K562 (cell line): ENCODE measurements around the gene SAMD4A. TPM values are rescaled to one million over a fixed set of nuclear protein-coding genes. Genes with fewer than 3 reads are reported as not detected.
A peak's percentile ranks its signal among the peaks of the same experiment; 100 is the strongest.

Source experiments
- ATAC-seq: fragments of 200-7000 bp; cut with Tn5 transposase; 3 replicates; pipeline ENCODE4 v1.9.1; 2020; ENCODE audit warnings: moderate library complexity
- BruUV-seq: library from RNA; stranded (reverse); fragments of 400-500 nt; replicated peaks from 2 replicates; lab custom pipeline; 2021; lab: Mats Ljungman, UMichigan
- CTCF ChIA-PET: fragments of 300-600 bp; formaldehyde crosslinking; extraction: SDS; loops from one replicate; lab custom pipeline; 2021; ENCODE audit warnings: low intra/inter-chr PET ratio; lab: Yijun Ruan, JAX
- POLR2A ChIA-PET: fragments of 300-600, 350-650 bp; sonication (Branson Sonifier 250); formaldehyde crosslinking; extraction: SDS; loops from one replicate; lab custom pipeline; 2021; ENCODE audit warnings: antibody characterized with exemption, inconsistent platforms; lab: Yijun Ruan, JAX
- DNase-seq, 4 experiments: peaks; one replicate each; pipeline versions ENCODE4 v3.0.0 to v3.0.0-alpha.2; 2011 to 2018; ENCODE audit warnings: low spot score in 3 of 4, mixed read lengths in 3 of 4; ENCODE audit errors: extremely low read depth in 1 of 4
- FAIRE-seq: peaks from 2 replicates; lab custom pipeline; 2011; peaks lifted over from hg19 to GRCh38; lab: Jason Lieb, UNC
- H2AFZ ChIP-seq: 2 replicates; pipeline ENCODE4 v1.6.0; 2011; ENCODE audit warnings: low read depth, low read length, control low read depth, inconsistent platforms
- H3K27ac ChIP-seq: fragments of 200-600 bp; 3 replicates; pipeline ENCODE4 v1.8.0; 2011; ENCODE audit warnings: low read depth, mild to moderate bottlenecking, control low read depth, inconsistent platforms, low read length, moderate library complexity, mixed read lengths; ENCODE audit errors: extremely low read depth
- H3K27me3 ChIP-seq, 2 experiments: fragments of 300-600 bp in 1 of 2; 2 replicates in 1 of 2; 3 replicates in 1 of 2; pipeline versions ENCODE4 v1.6.0 to v1.8.0; 2011; ENCODE audit warnings: inconsistent platforms in 2 of 2, low read length in 2 of 2, mild to moderate bottlenecking in 1 of 2, mixed read lengths in 1 of 2, moderate library complexity in 1 of 2; ENCODE audit not compliant: control insufficient read depth in 2 of 2, insufficient read depth in 2 of 2
- H3K36me3 ChIP-seq: fragments of 300-600 bp; 3 replicates; pipeline ENCODE4 v1.8.0; 2011; ENCODE audit warnings: mild to moderate bottlenecking, low read length, inconsistent platforms; ENCODE audit not compliant: control insufficient read depth, insufficient read depth
- H3K4me1 ChIP-seq, 2 experiments: fragments of 200-600 bp in 1 of 2; replicated peaks in 1 of 2; 2 replicates in 1 of 2; 3 replicates in 1 of 2; pipeline versions ENCODE4 v1.5.1 to v1.8.0; 2011; ENCODE audit warnings: inconsistent platforms in 2 of 2, low read length in 2 of 2, mild to moderate bottlenecking in 1 of 2, mixed read lengths in 1 of 2, moderate library complexity in 1 of 2; ENCODE audit not compliant: control insufficient read depth in 2 of 2, insufficient read depth in 2 of 2
- H3K4me2 ChIP-seq: 2 replicates; pipeline ENCODE4 v1.6.1; 2011; ENCODE audit warnings: low read length, control low read depth, inconsistent platforms, mixed read lengths; ENCODE audit not compliant: insufficient read depth
- H3K4me3 ChIP-seq: fragments of 200-600 bp; sonication (generic), shearing (Covaris generic); 2 replicates; pipeline ENCODE4 v1.5.1; 2016; ENCODE audit warnings: control low read depth, inconsistent platforms
- H3K79me2 ChIP-seq: fragments of 200-600 bp; 3 replicates; pipeline ENCODE4 v1.8.0; 2011; ENCODE audit warnings: low read length, inconsistent platforms; ENCODE audit not compliant: control insufficient read depth, insufficient read depth
- H3K9ac ChIP-seq, 2 experiments: 2 replicates each; pipeline versions ENCODE4 v1.6.0 to v1.6.1; 2011; ENCODE audit warnings: low read depth in 2 of 2, low read length in 2 of 2, control low read depth in 1 of 2, inconsistent platforms in 1 of 2, mild to moderate bottlenecking in 1 of 2, mixed read lengths in 1 of 2; ENCODE audit not compliant: insufficient read depth in 1 of 2
- H3K9me1 ChIP-seq: one replicate; pipeline ENCODE4 v1.6.0; 2011; ENCODE audit warnings: inconsistent platforms, mild to moderate bottlenecking, low read length, moderate library complexity; ENCODE audit not compliant: control insufficient read depth, insufficient read depth
- H3K9me3 ChIP-seq: replicated peaks from 2 replicates; pipeline ENCODE4 v1.5.1; 2011; ENCODE audit warnings: low read depth, low read length, inconsistent platforms; ENCODE audit not compliant: control insufficient read depth, insufficient read depth
- H4K20me1 ChIP-seq: replicated peaks from 2 replicates; pipeline ENCODE4 v1.6.1; 2011; ENCODE audit warnings: low read length, inconsistent platforms, mixed read lengths; ENCODE audit not compliant: control insufficient read depth, insufficient read depth
- BCOR ChIP-seq: fragments of 450-650 bp; IDR thresholded peaks from 2 replicates; pipeline ENCODE4 v1.6.1; 2016
- HCFC1 ChIP-seq: IDR thresholded peaks from 2 replicates; pipeline ENCODE4 v1.6.1; 2012; ENCODE audit warnings: low read depth, low read length, improper control_type of control experiment
- RBM25 ChIP-seq: fragments of 200-400 bp; formaldehyde crosslinking; IDR thresholded peaks from 2 replicates; pipeline ENCODE4 v1.6.1; 2018; ENCODE audit warnings: low read length, low read depth, moderate library complexity; ENCODE audit not compliant: severe bottlenecking
- TFE3 ChIP-seq: fragments of 450-650 bp; formaldehyde crosslinking; IDR thresholded peaks from 2 replicates; pipeline ENCODE4 v1.4.0; 2020; ENCODE audit warnings: mild to moderate bottlenecking, mixed read lengths
- WGBS: fragments of 100-300 bp; shearing (Covaris generic); methylation state at CpG from one replicate; pipeline ENCODE4 v1.1.6; 2016; ENCODE audit warnings: low coverage, mixed read lengths; ENCODE audit not compliant: insufficient coverage; ENCODE audit errors: missing lambda C conversion rate; 5-methylcytosine and 5-hydroxymethylcytosine counted together
- in situ Hi-C: fragments of 300-500 bp; cut with MboI; formaldehyde crosslinking; loops from 4 replicates; pipeline ENCODE4 v1.15.0; 2018; ENCODE audit warnings: inconsistent platforms, mixed read lengths
- intact Hi-C: fragments of 100-400 bp; cut with micrococcal nuclease; formaldehyde crosslinking; loops from 2 replicates; pipeline ENCODE4 v1.14.2; 2022
- polyA plus RNA-seq, 8 experiments: library from polyadenylated mRNA; depleted of rRNA in 4 of 8; stranded (reverse) in 5 of 8; unstranded in 3 of 8; fragments of >200 nt; fragmentation: Nextera tagmentation in 2 of 8; fragmentation: Illumina TruSeq in 1 of 8; extraction: Ambion mirVana in 2 of 8; extraction: Trizol in 1 of 8; gene quantifications; 2 replicates each; pipeline versions ENCODE4 v1.2.1 to v1.2.3, GENCODE V29; 2011 to 2014; ENCODE audit warnings: inconsistent platforms in 1 of 8, missing spikeins in 1 of 8
- total RNA-seq, 7 experiments: library from RNA; depleted of rRNA in 6 of 7; stranded (reverse); fragments of >200 nt in 6 of 7; fragmentation: Illumina TruSeq in 2 of 7; extraction: Trizol in 2 of 7; gene quantifications; 2 replicates each; pipeline versions ENCODE4 v1.2.1 to v1.2.3, GENCODE V29; 2011 to 2021; ENCODE audit warnings: low replicate concordance in 1 of 7

The SAMD4A gene
- total and polyA plus RNA-seq, 9 of the 15 experiments (the other 6 are each of a cell fraction or from before 2014, with no cell fraction given), result 0.66 to 6.8 (median 3.3) TPM

GRCh38 chr14:54580933-54581332, 14.0 kb downstream of the SAMD4A start:
- no peak overlapping the region for H3K9ac ChIP-seq
- TF ChIP-seq HCFC1 (no peak), RBM25 (peak; percentile 54), TFE3 (no peak), BCOR (peak; percentile 31; the same call in 1 of the 2 replicates)
- no peaks in the 10 kb centered on the region for H3K27me3 ChIP-seq
- in situ Hi-C loops (no loop called here), intact Hi-C loops (no loop called here)
- ChIA-PET POLR2A (no interaction called here), CTCF (no interaction called here)
- peaks cover 0 to 3% of the 10 kb centered on the region in 2 experiments; a peak in 2 of 5 replicates for H3K4me1 ChIP-seq
- 92% methylated on average over 3 of the region's 3 CpGs for WGBS
- no peaks in the 10 kb centered on the region; the same call in 1 of the 3 replicates for H3K79me2 ChIP-seq
- no peak overlapping the region for H3K27ac ChIP-seq
- 0 out of 2 replicates have a peak, but pooled peaks cover 3% of the 10 kb centered on the region for H4K20me1 ChIP-seq
- no peak overlapping the region for H3K4me3 ChIP-seq
- no peak for DNase-seq
- BruUV-seq, result no TSS peak
- no peak overlapping the region for H2AFZ ChIP-seq
- no peak for FAIRE-seq
- no peaks in the 10 kb centered on the region for H3K9me1 ChIP-seq
- ATAC-seq, result no peak
- H3K36me3 ChIP-seq, result peaks cover 3% of the 10 kb centered on the region; the same call in 2 of the 3 replicates
- no peaks in the 10 kb centered on the region for H3K9me3 ChIP-seq
- H3K4me2 ChIP-seq, result no peak overlapping the region
